ENCODE data around the gene CFAP54. TPM values are rescaled to one million over a fixed set of nuclear protein-coding genes. Genes with fewer than 3 reads are reported as not detected.
"Not testable (repeated sequence)": the region's sequence is repeated elsewhere in the genome, so short reads cannot be mapped to it uniquely, and the experiment has no call there.

CFAP54 gene
- total RNA-seq, 1 donor from 2014 or later = 0.15 TPM

GRCh38 chr12:96658075-96658474 lies 168.7 kb downstream of the CFAP54 start:
- DNase-seq = no peak
- Mint-ChIP-seq H3K4me1 (ENCODE audit: low read depth, unreplicated experiment) (no peaks in the 10 kb centered on the region), H3K4me3 (ENCODE audit: unreplicated experiment) (no peak overlapping the region), H3K27ac (ENCODE audit: unreplicated experiment) (no peak overlapping the region), H3K27me3 (ENCODE audit: unreplicated experiment) (no peaks in the 10 kb centered on the region), H3K9me3 (ENCODE audit: unreplicated experiment) (no peaks in the 10 kb centered on the region), H3K36me3 (ENCODE audit: unreplicated experiment) (no peaks in the 10 kb centered on the region)
- no peak for TF ChIP-seq CTCF (IDR thresholded peaks at IDR 0.05; ENCODE audit: partially characterized antibody, unreplicated experiment)

- DNase-seq = no peak
- no peaks in the 10 kb centered on the region for H3K4me1 Mint-ChIP-seq (ENCODE audit: low read depth, unreplicated experiment)
- peaks cover 4% of the 10 kb centered on the region for H3K9me3 Mint-ChIP-seq (ENCODE audit: unreplicated experiment)
- no peaks in the 10 kb centered on the region for H3K27me3 Mint-ChIP-seq (ENCODE audit: unreplicated experiment)
- peaks cover 6% of the 10 kb centered on the region for H3K36me3 Mint-ChIP-seq (ENCODE audit: unreplicated experiment)
- H3K4me3 Mint-ChIP-seq (ENCODE audit: unreplicated experiment) = no peak overlapping the region
- TF ChIP-seq CTCF (IDR thresholded peaks at IDR 0.05; ENCODE audit: partially characterized antibody, unreplicated experiment) = no peak
- no peak overlapping the region for H3K27ac Mint-ChIP-seq (ENCODE audit: unreplicated experiment)
These were observed 180.4 kb downstream of the CFAP54 start for GRCh38 chr12:96669786-96670185.

- Mint-ChIP-seq H3K27ac (ENCODE audit: unreplicated experiment) (no peak overlapping the region), H3K4me3 (ENCODE audit: unreplicated experiment) (no peak overlapping the region), H3K4me1 (ENCODE audit: low read depth, unreplicated experiment) (no peaks in the 10 kb centered on the region), H3K27me3 (ENCODE audit: unreplicated experiment) (no peaks in the 10 kb centered on the region), H3K9me3 (ENCODE audit: unreplicated experiment) (peaks cover 4% of the 10 kb centered on the region), H3K36me3 (ENCODE audit: unreplicated experiment) (peaks cover 6% of the 10 kb centered on the region)
- no peak for TF ChIP-seq CTCF (IDR thresholded peaks at IDR 0.05; ENCODE audit: partially characterized antibody, unreplicated experiment)
- DNase-seq = no peak
These were observed 181.0 kb downstream of the CFAP54 start for GRCh38 chr12:96670334-96670899.

GRCh38 chr12:96675519-96675918 lies 186.1 kb downstream of the CFAP54 start:
- not testable (repeated sequence) for H3K9me3 Mint-ChIP-seq (ENCODE audit: unreplicated experiment); H3K4me1 Mint-ChIP-seq (ENCODE audit: low read depth, unreplicated experiment); DNase-seq; H3K36me3 Mint-ChIP-seq (ENCODE audit: unreplicated experiment); H3K27ac Mint-ChIP-seq (ENCODE audit: unreplicated experiment); H3K4me3 Mint-ChIP-seq (ENCODE audit: unreplicated experiment); H3K27me3 Mint-ChIP-seq (ENCODE audit: unreplicated experiment)

- no peak for TF ChIP-seq CTCF (IDR thresholded peaks at IDR 0.05; ENCODE audit: partially characterized antibody, unreplicated experiment)
- Mint-ChIP-seq H3K4me1 (ENCODE audit: low read depth, unreplicated experiment) (no peaks in the 10 kb centered on the region), H3K9me3 (ENCODE audit: unreplicated experiment) (no peaks in the 10 kb centered on the region), H3K27ac (ENCODE audit: unreplicated experiment) (no peak overlapping the region), H3K4me3 (ENCODE audit: unreplicated experiment) (no peak overlapping the region), H3K36me3 (ENCODE audit: unreplicated experiment) (no peaks in the 10 kb centered on the region), H3K27me3 (ENCODE audit: unreplicated experiment) (no peaks in the 10 kb centered on the region)
- DNase-seq = no peak
These were observed 188.0 kb downstream of the CFAP54 start for GRCh38 chr12:96677363-96677762.

Data from glutamatergic neuron (in vitro differentiated cells).